ENCODE results near the gene VAPB.

The VAPB gene

DNA sequence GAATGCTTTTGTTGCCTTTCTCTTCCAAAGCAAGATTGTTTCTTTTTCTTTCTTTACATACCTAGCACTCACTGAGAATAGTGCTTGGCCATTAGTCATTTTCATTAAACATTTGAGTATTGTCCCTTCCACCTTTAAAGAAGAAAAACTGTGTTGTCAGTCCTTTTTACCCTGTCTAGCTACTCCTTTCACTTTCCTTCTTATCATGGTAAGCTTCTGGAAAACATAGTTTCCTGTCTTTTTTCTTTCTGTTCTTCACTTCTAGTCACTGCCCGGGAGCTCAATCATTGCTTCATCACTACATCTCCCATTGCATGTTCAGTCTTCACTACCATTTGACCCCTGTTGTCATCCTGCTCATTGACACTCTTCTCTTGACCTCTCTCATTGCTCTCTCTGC is 12.1 kb downstream of the VAPB start:
- POLR2A ChIA-PET = no interaction called here
- CTCF ChIA-PET = no interaction called here
- no peak for DNase-seq (ENCODE audit: extremely low spot score)
- TF ChIP-seq CTCF (IDR thresholded peaks at IDR 0.05; ENCODE audit: control extremely low read depth, extremely low read depth, low read depth, missing control alignments) = no peak

DNA sequence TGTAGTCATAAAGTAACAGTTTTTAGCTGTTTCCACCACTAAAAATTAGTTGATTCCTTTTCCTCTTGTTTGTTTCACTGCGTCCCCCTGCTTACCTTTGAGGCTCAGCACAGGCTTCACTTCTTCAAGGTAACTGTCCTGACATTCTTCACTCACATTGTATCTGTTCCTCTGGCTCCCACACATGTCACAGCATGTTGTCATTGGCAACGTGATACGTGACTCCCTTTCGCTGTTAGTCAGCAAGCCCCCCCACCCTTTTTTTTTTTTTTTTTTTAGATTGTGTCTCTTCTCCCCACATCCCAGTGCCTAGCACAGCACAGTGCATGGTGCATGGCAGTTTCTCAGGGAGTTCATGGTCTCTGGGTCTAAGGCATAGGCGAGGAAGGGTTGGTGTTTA is 13.3 kb downstream of the VAPB start:
- TF ChIP-seq CTCF (IDR thresholded peaks at IDR 0.05; ENCODE audit: control extremely low read depth, extremely low read depth, low read depth, missing control alignments) = no peak
- CTCF ChIA-PET = interaction anchor here (0.8 to 1.2 kb wide), 2 partner anchors 21 to 46 kb away, joined by 3 to 5 read pairs; no protein-coding TSS in a partner anchor
- no peak for DNase-seq (ENCODE audit: extremely low spot score)
- POLR2A ChIA-PET = interaction anchor here (0.8 kb wide), 1 partner anchor 13 kb away, joined by 3 read pairs; the partner anchor contains the start of gene VAPB

DNA sequence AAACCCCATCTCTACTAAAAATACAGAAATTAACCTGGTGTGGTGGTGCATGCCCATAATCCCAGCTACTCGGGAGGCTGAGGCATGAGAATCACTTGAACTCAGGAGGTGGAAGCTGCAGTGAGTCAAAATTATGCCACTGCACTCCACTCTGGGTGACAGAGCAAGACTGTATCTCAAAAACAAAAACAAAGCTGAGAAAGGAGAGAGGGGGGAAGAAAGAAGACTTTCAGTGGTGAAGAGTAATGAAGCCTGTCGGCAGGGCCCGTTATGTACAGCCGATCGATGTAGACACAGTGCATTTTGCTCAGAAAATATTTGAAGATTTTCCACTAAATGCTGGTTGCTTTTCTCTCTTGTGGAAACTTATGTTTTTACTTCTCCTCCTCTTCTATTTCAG is 13.8 kb downstream of the VAPB start:
- DNase-seq (ENCODE audit: extremely low spot score) = no peak
- ChIA-PET POLR2A (interaction anchor here (0.8 kb wide), 1 partner anchor 14 kb away, joined by 3 read pairs; the partner anchor contains the start of gene VAPB), CTCF (interaction anchor here (0.8 to 1.2 kb wide), 2 partner anchors 22 to 45 kb away, joined by 3 to 5 read pairs; no protein-coding TSS in a partner anchor)
- TF ChIP-seq CTCF (IDR thresholded peaks at IDR 0.05; ENCODE audit: control extremely low read depth, extremely low read depth, low read depth, missing control alignments) = no peak

DNA sequence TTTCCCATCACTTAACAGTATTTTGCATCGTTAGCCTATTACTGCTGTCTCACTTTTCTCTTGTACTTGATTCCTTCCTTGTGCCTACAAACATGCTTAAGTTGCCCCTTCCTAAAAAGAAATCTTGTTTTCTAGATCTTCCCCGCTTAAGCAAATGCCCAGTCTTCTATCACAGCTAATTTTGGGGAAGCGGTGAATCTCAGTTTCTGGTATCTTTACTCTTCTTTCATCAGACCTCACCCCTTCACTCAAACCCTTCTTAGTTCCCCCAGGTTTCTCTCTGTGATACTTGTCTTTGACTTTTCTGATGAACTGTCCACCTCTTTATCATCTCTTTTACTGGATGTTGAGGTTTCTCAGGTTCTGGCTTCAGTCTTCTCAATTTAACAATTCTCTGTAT is 14.2 kb downstream of the VAPB start:
- no peak for TF ChIP-seq CTCF (IDR thresholded peaks at IDR 0.05; ENCODE audit: control extremely low read depth, extremely low read depth, low read depth, missing control alignments)
- ChIA-PET CTCF (interaction anchor here (0.8 to 1.8 kb wide), 3 partner anchors 9 to 45 kb away, joined by 3 to 5 read pairs (median 4); no protein-coding TSS in a partner anchor), POLR2A (interaction anchor here (0.8 kb wide), 1 partner anchor 14 kb away, joined by 3 read pairs; the partner anchor contains the start of gene VAPB)
- no peak for DNase-seq (ENCODE audit: extremely low spot score)

GRCh38 chr20:58405504-58406291 is 16.7 kb downstream of the VAPB start:
- CTCF ChIA-PET = interaction anchor here (0.7 to 1.8 kb wide), 7 partner anchors 10 to 42 kb away, joined by 3 to 6 read pairs (median 3); no protein-coding TSS in a partner anchor
- POLR2A ChIA-PET = interaction anchor here (0.6 to 2.7 kb wide), 2 partner anchors 17 to 586 kb away, joined by 4 to 6 read pairs; partner anchors contain the start of gene VAPB
- no peak for DNase-seq (ENCODE audit: extremely low spot score)
- TF ChIP-seq CTCF (IDR thresholded peaks at IDR 0.05; ENCODE audit: control extremely low read depth, extremely low read depth, low read depth, missing control alignments) = no peak

- CTCF ChIA-PET = interaction anchor here (1.0 to 1.8 kb wide), 3 partner anchors 10 to 13 kb away, joined by 3 to 5 read pairs (median 3); no protein-coding TSS in a partner anchor
- POLR2A ChIA-PET = interaction anchor here (2.7 kb wide), 1 partner anchor 18 kb away, joined by 6 read pairs; the partner anchor contains the start of gene VAPB
- no peak for DNase-seq (ENCODE audit: extremely low spot score)
- TF ChIP-seq CTCF (IDR thresholded peaks at IDR 0.05; ENCODE audit: control extremely low read depth, extremely low read depth, low read depth, missing control alignments) = no peak
These were observed 17.5 kb downstream of the VAPB start for GRCh38 chr20:58406422-58407001.
